Stimulated activated CD4-positive, alpha-beta T cell treated with anti-CD3 and anti-CD28 coated beads, Interleukin-2, amount 100 ng/mL, for 24 hours (primary cell): ENCODE results near the gene ERBB3.

ENCODE experiments used
- DNase-seq, 2 donors: peaks; one replicate each; pipeline ENCODE4 v3.0.0-alpha.2; 2020

ERBB3 gene

DNA sequence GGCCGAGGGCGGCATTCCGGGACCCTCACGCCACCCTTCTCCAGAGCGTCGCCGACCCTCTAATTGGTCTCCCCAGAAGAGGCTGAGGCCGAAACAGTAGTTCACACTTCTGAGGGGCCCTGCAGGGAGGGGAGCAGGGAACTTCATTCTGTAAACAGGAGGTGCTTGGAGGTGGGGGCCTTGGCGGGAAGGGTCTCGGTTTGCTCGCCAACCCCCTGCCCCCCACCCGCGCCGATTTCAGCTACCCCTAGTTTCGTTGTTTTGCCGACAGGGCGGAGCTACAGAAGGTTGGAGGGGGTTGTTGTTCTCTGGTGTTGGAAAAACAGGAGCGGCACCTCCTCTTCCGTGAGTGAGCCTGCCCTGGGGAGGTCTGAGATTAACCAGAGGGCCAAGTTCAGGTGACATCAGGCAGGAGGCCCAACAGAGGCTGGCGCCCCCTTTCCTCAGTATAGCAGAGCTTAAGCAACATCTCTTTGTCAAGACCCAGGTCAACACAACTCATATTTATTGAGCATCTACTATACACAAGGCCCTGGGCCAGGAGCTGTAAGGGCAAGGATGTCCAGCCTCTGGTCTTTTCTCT lies 682 bp downstream of the ERBB3 start:
- DNase-seq = peak in 1 of 2 donors; percentile 7

DNA sequence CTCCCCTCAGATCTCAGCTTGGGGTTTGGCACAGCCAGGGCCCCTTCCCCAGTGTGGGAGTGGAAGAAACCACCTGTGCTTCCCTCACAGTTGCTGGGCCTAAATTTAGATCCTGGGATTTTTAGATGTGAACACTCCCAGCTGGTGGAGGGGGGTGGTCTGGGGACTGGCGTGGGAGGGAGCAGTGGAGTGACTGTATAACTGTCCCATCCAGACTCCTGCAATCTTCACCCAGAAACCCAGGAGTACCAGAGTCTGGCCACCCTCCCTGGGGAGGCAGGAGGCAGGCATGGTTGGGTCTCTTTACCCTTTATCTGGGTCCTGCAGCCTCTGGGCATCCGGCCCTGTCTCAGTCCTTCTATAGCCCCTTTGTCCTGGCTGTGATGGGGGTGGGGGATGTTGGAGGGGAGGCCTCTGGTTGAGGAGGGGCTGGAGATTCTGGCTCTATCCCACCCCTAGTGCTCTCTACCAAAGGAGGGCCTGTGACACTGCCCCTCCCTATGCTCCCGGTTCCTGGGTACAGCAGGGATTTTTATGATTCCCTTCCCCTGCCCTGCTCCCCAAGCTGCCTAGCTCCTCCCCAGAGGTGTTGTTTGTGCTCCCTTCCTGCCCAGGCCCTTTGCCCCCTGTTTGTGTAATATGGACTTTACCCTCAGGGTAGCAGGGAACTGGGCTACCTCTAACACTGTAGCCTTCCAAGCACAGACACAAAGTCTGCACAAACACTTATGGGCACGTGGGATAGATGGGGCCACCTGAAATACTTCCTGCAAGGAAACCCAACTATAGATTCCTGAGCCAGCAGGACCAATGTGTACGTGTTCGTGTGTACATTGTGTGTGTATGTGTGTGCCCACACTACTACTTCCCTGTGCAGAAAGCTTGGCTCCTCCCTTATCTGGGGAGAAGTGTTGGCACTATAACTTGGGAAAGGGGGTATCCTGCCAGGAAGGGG lies 1.7 kb downstream of the ERBB3 start:
- DNase-seq = no peak

DNA sequence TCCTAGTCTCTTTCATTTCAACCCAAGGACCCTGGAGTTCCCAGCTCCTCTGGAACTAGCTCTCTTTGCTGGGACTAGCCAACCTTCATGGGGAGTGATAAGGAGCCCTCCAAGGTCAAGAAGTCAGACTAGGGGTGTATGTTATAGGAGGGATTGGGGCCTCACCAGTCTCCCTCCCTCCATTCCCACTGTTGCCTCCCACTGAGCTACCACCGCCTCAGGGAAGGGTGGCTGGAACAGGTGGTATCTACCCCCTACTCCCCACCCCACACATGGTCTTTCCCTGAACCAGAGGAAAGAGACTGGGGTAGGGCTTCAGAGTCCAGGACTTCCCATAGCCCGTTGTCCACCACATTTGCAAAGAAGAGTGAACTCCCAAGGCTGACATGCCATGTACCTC lies 2.4 kb downstream of the ERBB3 start:
- DNase-seq = no peak

DNA sequence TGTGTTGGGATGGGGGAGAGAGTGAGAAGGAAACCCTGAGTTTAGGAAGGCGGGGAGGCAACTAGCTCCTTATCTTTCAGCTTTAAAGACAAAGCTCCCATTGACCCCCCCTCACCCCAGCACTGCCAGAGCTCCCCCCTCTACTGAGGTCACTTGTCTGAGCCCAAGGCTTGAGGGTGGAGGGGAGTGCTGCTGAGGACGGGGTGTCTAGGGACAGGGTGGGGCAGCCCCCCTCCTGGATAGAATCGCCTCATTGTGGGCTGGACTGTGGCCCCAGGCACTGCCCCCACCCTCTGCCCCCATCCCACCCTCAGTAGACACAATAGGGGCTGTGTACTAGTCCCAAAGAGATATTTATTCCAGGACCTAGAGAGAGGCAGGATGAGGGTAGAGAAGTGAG lies 3.0 kb downstream of the ERBB3 start:
- DNase-seq = no peak

DNA sequence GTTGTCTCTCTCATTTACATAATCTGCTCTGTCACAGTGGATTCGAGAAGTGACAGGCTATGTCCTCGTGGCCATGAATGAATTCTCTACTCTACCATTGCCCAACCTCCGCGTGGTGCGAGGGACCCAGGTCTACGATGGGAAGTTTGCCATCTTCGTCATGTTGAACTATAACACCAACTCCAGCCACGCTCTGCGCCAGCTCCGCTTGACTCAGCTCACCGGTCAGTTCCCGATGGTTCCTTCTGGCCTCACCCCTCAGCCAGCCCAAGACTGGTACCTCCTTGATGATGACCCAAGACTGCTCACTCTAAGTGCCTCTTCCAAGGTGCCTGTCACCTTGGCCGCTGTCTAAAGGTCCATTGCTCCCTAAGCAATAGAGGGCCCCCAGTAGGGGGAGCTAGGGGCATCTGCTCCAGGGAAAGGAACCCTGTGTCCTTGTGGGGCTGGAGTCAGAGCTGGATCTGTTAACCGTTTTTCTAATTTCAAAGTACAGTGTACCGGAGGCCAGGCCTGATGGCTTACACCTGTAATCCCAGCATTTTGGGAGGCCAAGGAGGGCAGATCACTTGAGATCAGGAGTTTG lies 5.1 kb downstream of the ERBB3 start:
- peak in 1 of 2 donors; percentile 43 for DNase-seq

DNA sequence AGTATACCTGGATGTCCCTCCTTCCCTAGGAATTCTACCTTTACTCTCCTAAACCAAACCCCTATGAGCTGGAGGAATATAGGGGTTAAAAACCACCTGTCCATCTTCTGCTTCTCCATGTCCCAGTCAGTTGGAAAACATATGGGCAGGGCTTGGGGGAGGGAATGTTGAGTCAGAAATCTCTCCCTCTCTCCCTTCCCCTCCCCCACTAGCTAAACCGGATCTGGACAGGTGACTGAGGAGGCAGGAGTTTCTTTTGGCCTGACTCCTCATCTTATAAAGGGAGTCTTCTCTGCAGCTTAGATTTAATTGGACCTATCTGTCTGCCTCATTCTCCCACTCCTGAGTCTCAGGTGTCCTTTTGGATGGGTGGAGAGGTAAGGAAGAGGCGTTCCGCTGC lies 6.1 kb downstream of the ERBB3 start:
- DNase-seq = no peak

DNA sequence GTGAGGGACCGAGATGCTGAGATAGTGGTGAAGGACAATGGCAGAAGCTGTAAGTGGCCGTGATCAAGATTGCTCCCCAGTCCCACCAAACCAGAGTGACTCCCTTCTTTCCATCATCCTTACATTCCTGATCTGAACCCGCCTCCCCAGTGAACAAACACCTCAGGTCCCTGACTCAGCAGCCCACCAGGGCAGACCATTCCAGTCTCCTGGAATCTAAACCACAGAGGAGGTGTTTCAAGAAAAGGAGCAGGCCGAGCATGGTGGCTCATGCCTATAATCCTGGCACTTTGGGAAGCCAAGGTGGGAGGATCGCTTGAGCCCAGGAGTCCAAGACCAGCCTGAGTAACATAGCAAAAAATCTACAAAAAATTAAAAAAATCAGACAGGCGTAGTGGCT lies 6.6 kb downstream of the ERBB3 start:
- DNase-seq = no peak

DNA sequence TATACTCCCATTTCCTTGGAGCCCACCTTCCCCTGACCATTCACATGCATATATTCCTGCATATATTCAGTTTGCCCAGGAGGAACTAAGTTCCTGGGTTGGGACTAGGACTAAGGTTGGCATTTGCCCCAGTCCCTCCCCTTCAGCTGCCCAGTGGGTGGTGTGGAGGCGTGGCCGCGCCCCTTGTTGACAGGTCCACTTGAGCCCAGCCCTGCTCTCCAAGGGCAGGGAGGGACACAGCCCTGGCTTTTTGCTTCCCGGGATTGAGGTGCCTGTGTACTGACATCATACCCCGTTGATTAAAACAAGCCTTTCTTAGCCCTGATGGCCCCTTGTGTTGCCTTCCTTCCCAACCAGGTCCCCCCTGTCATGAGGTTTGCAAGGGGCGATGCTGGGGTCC lies 7.3 kb downstream of the ERBB3 start:
- DNase-seq = no peak

DNA sequence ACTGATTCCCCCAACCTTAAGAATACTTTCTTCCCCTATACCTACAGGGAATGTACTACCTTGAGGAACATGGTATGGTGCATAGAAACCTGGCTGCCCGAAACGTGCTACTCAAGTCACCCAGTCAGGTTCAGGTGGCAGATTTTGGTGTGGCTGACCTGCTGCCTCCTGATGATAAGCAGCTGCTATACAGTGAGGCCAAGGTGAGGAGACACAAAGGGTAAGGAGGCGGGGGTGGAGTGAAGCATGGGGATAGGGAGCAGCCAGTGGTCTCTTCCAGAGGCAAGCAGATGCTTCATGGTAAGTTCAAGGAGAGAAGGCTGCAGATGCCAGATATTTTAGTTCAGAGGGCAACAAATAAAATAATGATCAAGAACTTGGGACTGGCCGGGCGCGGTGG lies 17.8 kb downstream of the ERBB3 start:
- no peak for DNase-seq

DNA sequence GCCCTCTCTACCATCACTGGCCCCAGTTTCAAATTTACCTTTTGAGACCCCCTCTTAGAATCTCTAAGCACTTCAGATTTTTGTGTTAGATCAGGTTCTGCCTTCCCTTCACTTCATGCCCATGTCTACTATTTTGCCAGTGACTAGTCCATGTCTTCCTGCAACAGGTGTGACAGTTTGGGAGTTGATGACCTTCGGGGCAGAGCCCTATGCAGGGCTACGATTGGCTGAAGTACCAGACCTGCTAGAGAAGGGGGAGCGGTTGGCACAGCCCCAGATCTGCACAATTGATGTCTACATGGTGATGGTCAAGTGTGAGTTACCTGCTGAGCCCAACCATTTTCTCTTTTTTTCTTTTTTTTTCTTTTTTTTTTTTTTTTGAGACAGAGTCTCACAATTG lies 18.6 kb downstream of the ERBB3 start:
- DNase-seq = no peak

DNA sequence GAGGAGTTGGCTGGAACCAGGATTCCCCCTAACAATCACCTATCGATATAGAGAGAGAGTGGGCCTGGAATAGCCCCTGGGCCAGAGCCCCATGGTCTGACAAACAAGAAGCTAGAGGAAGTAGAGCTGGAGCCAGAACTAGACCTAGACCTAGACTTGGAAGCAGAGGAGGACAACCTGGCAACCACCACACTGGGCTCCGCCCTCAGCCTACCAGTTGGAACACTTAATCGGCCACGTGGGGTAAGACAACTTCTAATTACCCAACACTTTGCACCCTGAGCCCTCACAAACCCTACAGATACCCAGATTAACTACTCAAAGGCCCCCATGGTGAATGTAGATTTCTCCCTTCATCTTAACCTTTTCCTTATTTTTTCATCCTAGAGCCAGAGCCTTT lies 19.8 kb downstream of the ERBB3 start:
- no peak for DNase-seq

DNA sequence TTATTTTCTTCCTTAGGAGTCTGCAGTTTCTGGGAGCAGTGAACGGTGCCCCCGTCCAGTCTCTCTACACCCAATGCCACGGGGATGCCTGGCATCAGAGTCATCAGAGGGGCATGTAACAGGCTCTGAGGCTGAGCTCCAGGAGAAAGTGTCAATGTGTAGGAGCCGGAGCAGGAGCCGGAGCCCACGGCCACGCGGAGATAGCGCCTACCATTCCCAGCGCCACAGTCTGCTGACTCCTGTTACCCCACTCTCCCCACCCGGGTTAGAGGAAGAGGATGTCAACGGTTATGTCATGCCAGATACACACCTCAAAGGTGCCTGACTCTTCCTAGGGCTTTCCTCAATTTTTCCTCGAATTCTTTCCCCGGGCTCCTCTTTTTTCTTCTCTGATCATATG lies 21.1 kb downstream of the ERBB3 start:
- no peak for DNase-seq

DNA sequence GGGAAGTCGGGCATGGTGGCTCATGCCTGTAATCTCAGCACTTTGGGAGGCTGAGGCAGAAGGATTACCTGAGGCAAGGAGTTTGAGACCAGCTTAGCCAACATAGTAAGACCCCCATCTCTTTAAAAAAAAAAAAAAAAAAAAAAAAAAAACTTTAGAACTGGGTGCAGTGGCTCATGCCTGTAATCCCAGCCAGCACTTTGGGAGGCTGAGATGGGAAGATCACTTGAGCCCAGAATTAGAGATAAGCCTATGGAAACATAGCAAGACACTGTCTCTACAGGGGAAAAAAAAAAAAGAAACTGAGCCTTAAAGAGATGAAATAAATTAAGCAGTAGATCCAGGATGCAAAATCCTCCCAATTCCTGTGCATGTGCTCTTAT lies 22.7 kb downstream of the ERBB3 start:
- no peak for DNase-seq

DNA sequence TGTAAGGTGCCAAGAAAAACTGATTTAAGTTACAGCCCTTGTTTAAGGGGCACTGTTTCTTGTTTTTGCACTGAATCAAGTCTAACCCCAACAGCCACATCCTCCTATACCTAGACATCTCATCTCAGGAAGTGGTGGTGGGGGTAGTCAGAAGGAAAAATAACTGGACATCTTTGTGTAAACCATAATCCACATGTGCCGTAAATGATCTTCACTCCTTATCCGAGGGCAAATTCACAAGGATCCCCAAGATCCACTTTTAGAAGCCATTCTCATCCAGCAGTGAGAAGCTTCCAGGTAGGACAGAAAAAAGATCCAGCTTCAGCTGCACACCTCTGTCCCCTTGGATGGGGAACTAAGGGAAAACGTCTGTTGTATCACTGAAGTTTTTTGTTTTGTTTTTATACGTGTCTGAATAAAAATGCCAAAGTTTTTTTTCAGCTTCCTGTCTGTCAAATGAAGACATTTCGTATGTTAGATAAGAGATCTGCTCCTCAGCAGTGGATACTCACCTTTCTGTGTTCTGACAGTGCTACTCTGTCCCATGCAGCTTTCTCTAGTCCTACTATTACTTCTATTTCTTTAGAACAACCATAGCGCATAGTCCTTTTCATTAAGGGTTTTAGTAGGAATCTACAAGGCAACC lies 23.2 kb downstream of the ERBB3 start:
- no peak for DNase-seq

DNA sequence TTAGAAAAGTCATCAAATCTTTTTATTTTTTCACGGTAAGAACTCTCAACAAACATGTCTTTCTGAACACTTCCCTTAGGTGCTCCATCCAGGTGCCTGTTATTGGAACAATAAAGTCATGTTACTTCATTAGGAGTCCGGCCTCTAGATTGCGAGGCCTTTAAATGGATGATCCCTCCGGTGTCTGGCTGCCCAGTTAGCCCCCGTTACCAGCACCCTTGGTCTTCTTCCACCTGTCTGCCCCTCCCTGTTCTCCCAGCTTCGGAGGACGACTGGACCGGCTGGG lies 23.8 kb downstream of the ERBB3 start:
- DNase-seq = no peak

DNA sequence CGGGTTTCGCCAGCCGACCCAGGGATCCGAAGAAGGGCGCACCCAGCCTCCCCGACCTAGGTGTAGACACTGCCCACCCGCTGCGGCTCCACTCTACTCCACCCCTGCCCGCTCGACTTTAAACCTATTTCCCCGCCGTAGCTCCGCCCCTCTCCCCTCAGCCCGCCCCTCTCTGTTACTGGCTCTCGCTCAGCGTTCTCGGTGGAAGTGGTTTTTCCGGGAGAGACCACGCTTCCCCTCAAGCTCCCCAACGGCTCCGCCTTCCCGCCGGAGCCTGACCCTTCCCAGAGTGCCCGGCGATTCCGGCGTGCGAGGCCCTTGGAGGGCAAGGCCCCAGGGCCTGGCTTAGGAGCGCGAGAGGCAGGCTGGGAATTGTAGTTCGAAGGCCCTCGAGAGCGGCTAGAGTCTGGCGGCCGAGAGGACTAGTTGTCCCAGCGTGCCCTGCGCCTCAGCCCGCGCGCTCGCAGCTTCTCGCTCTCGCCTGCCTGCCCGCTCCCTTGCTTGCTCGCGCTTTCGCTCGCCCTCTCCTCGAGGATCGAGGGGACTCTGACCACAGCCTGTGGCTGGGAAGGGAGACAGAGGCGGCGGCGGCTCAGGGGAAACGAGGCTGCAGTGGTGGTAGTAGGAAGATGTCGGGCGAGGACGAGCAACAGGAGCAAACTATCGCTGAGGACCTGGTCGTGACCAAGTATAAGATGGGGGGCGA lies 24.3 kb downstream of the ERBB3 start, which contains the start of gene PA2G4:
PA2G4 (plus strand) TSS at position 451 of the 706 bp plus-strand sequence; CDS start at position 630, 179 bp downstream.
- DNase-seq = peak; percentile 98 to 99

DNA sequence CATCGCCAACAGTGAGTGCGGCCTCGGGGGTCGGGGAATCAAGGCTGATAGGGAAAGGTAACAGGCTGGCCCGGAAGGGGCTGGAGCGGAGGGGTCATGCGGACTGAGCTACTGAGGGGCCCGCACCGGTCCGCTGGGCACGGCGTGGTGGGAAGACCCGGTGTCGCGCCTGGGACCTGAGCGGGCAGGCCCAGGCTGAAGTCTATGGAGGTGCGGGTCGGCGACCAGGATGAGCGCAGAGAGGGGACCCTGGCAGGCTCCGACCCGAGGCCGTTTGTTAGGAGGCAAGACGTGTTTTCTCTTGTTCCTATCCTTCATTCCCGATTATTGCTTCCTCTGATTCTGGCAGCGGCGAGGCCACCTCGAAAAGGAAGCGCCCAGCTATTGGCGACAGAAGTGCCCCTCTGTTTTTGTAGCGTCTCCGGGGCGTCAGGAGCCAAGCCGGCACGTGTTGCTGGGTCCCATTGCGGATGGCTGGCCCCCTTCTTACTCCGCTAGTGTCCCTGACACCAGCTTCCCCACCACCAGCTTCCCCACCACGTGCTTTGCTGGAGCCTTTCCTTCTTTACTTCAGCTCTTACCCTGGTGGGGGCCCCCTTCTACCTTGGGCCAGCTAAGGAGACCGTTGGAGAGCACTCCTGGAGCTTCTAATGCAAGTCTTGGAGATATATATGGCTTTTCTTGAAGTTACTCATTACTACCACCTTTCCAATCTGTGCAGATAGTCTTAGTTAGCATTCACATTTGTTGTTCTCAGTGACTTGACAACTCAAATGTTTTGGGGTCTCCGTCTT lies 25.0 kb downstream of the ERBB3 start:
- peak; percentile 42 to 45 for DNase-seq

DNA sequence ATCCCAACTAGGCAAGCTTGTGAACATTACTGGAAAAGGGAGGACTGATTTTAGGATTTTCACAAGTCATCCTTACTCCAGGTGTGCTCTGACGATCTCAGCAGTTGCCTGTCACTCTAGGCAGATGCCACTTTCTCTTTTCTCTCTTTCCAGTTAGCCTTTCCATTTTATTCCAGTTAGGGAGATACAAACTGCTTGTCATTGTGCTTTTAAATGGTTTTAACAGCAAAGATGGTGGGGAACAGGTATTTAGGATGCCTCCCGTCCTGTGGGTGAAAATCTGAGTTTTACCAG lies 25.6 kb downstream of the ERBB3 start:
- DNase-seq = no peak

DNA sequence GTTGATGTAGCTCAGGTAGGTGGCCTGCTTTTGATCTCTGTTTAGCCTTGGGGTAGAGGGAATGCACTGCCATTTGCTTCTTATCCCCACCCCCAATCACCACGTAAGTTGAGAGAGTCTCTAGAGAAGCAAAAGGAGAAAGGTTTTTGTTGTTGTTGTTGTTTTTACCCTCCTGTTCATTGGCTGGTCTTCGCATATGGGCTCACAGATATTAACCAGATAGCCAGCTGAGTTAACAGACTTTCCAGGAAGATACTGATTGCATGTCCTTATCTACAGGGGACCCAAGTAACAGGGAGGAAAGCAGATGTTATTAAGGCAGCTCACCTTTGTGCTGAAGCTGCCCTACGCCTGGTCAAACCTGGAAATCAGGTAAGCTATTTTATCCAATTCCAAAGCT lies 27.3 kb downstream of the ERBB3 start:
- no peak for DNase-seq

DNA sequence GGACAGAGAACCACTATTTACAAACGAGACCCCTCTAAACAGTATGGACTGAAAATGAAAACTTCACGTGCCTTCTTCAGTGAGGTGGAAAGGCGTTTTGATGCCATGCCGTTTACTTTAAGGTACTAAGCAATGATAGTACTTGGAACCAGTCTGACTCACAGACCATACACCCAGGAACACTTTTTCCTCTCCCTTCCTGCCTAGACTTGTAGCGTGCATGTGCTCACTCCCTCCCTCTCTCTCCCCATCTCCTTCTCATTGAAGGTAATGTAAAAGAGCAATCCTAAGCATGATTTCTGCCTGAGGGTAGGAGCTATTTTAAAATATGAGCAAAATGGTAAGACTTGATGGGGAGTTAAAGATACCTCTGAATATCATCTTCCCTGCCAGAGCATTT lies 30.6 kb downstream of the ERBB3 start:
- no peak for DNase-seq

DNA sequence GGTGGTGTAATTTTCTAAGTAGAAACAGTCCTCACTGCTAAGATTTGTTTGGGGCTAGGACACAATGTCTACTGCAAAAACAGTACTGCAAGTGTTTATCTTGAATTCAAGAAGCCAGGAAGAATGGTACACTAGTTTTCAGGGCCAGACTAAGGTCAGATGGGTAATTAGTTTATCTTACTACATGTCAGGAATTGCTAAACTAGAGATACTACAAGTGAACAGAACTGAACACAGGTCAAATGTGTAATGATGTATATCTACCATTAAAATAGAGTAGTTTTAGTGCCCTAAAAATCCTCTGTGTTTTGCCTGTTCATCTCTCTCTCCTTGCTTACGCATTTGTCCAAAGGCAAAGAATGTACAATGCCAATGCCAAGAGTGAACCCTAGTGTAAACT lies 34.1 kb downstream of the ERBB3 start:
- DNase-seq = no peak

DNA sequence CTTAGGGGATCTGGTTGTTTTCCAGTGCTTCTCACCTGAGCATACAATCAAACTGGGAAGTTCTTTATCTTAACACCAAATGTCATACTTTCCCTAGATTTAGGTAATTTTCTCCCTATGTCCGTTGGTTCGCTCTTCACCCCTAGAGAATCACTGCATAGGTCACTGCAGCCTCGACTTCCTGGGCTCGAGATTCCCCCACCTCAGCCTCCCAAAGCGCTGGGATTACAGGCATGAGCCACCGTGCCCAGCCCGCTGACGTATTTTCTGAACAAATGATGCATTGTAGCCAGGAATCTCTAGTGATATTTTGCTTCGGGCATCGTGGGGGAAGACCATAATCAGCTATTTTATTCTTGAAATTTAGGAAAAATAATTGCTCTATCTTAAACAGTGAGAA lies 35.4 kb downstream of the ERBB3 start:
- DNase-seq = no peak
